ENCODE data around the gene GPR17.

GPR17 gene

GRCh38 chr2:127612111-127612822 is 33.7 kb upstream of the GPR17 start:
- DNase-seq = no peak
- Histone ChIP-seq H3K27ac (no peak overlapping the region), H3K27me3 (replicated peaks) (no peaks in the 10 kb centered on the region), H3K36me3 (replicated peaks) (no peaks in the 10 kb centered on the region), H3K4me3 (ENCODE audit: low read depth, low read length) (no peak overlapping the region)
- in situ Hi-C loops (cut with HindIII; ENCODE audit: low pct_ligation_motif_present, low sequenced_read_pairs) = no loop called here
- TF ChIP-seq CTCF (IDR thresholded peaks at IDR 0.05; ENCODE audit: low read depth, low read length, missing control alignments) = no peak

- Histone ChIP-seq H3K36me3 (replicated peaks) (no peaks in the 10 kb centered on the region), H3K4me3 (ENCODE audit: low read depth, low read length) (no peak overlapping the region), H3K27ac (no peak overlapping the region), H3K27me3 (replicated peaks) (no peaks in the 10 kb centered on the region)
- in situ Hi-C loops (cut with HindIII; ENCODE audit: low pct_ligation_motif_present, low sequenced_read_pairs) = no loop called here
- DNase-seq = no peak
- no peak for TF ChIP-seq CTCF (IDR thresholded peaks at IDR 0.05; ENCODE audit: low read depth, low read length, missing control alignments)
Measured at GRCh38 chr2:127614246-127614645, 31.7 kb upstream of the GPR17 start.

GRCh38 chr2:127614731-127615130 is 31.2 kb upstream of the GPR17 start:
- H3K36me3 ChIP-seq (replicated peaks) = no peaks in the 10 kb centered on the region
- no peak overlapping the region for H3K27ac ChIP-seq
- no peak overlapping the region for H3K4me3 ChIP-seq (ENCODE audit: low read depth, low read length)
- in situ Hi-C loops (cut with HindIII; ENCODE audit: low pct_ligation_motif_present, low sequenced_read_pairs) = no loop called here
- no peak for DNase-seq
- no peak for TF ChIP-seq CTCF (IDR thresholded peaks at IDR 0.05; ENCODE audit: low read depth, low read length, missing control alignments)
- no peaks in the 10 kb centered on the region for H3K27me3 ChIP-seq (replicated peaks)

- H3K4me3 ChIP-seq (ENCODE audit: low read depth, low read length) = no peak overlapping the region
- in situ Hi-C loops (cut with HindIII; ENCODE audit: low pct_ligation_motif_present, low sequenced_read_pairs) = no loop called here
- TF ChIP-seq CTCF (IDR thresholded peaks at IDR 0.05; ENCODE audit: low read depth, low read length, missing control alignments) = no peak
- H3K27ac ChIP-seq = no peak overlapping the region
- no peaks in the 10 kb centered on the region for H3K36me3 ChIP-seq (replicated peaks)
- no peaks in the 10 kb centered on the region for H3K27me3 ChIP-seq (replicated peaks)
- no peak for DNase-seq
Measured at GRCh38 chr2:127615511-127616166, 30.3 kb upstream of the GPR17 start.

GRCh38 chr2:127618551-127619202 is 27.3 kb upstream of the GPR17 start:
- Histone ChIP-seq H3K4me3 (ENCODE audit: low read depth, low read length) (no peak overlapping the region), H3K27me3 (replicated peaks) (no peaks in the 10 kb centered on the region), H3K27ac (no peak overlapping the region), H3K36me3 (replicated peaks) (no peaks in the 10 kb centered on the region)
- TF ChIP-seq CTCF (IDR thresholded peaks at IDR 0.05; ENCODE audit: low read depth, low read length, missing control alignments) = no peak
- no peak for DNase-seq
- in situ Hi-C loops (cut with HindIII; ENCODE audit: low pct_ligation_motif_present, low sequenced_read_pairs) = no loop called here

All from brain microvascular endothelial cell (primary cell).